IMR-90 (cell line): ENCODE measurements around the gene DLL4. TPM values are rescaled to one million over a fixed set of nuclear protein-coding genes. Genes with fewer than 3 reads are reported as not detected.
A peak's percentile ranks its signal among the peaks of the same experiment; 100 is the strongest.

Experiments used
- ATAC-seq: fragments of 200-7000 bp; cut with Tn5 transposase; 2 replicates; pipeline ENCODE4 v1.9.1; 2020; ENCODE audit warnings: low read depth, mild to moderate bottlenecking, moderate library complexity
- BruUV-seq: library from RNA; stranded (reverse); fragments of 400-500 nt; replicated peaks from 2 replicates; lab custom pipeline; 2021; lab: Mats Ljungman, UMichigan
- CTCF ChIA-PET: fragments of 300-600 bp; formaldehyde crosslinking; extraction: SDS; loops from one replicate; lab custom pipeline; 2021; ENCODE audit warnings: antibody characterized with exemption; lab: Yijun Ruan, JAX
- POLR2A ChIA-PET: fragments of 300-600 bp; sonication (Branson Sonifier 250); formaldehyde crosslinking; loops from one replicate; lab custom pipeline; 2022; ENCODE audit warnings: antibody characterized with exemption; ENCODE audit not compliant: unreplicated experiment; lab: Charles Lee
- DNase-seq: peaks from one replicate; pipeline ENCODE4 v3.0.0; 2013
- H2AFZ ChIP-seq: replicated peaks from 2 replicates; pipeline ENCODE3; 2013; ENCODE audit warnings: low read length, mild to moderate bottlenecking; ENCODE audit not compliant: poor library complexity
- H2AK5ac ChIP-seq: 2 replicates; pipeline ENCODE4 v1.6.1; 2013; ENCODE audit warnings: low read depth, low read length, inconsistent platforms
- H2AK9ac ChIP-seq: replicated peaks from 2 replicates; pipeline ENCODE3; 2013; ENCODE audit warnings: mild to moderate bottlenecking, low read depth, low read length, moderate library complexity; ENCODE audit not compliant: poor library complexity
- H2BK120ac ChIP-seq: 2 replicates; pipeline ENCODE4 v1.6.1; 2013; ENCODE audit warnings: low read depth, low read length, inconsistent platforms
- H2BK15ac ChIP-seq: 3 replicates; pipeline ENCODE4 v1.6.1; 2013; ENCODE audit warnings: low read depth, low read length, inconsistent platforms
- H2BK20ac ChIP-seq: 2 replicates; pipeline ENCODE4 v1.6.1; 2013; ENCODE audit warnings: low read depth, mild to moderate bottlenecking, inconsistent platforms, low read length, moderate library complexity
- H2BK5ac ChIP-seq: 2 replicates; pipeline ENCODE4 v1.6.1; 2013; ENCODE audit warnings: mild to moderate bottlenecking, low read depth, low read length, inconsistent platforms; ENCODE audit not compliant: poor library complexity, severe bottlenecking
- H3K14ac ChIP-seq: replicated peaks from 2 replicates; pipeline ENCODE4 v1.6.1; 2013; ENCODE audit warnings: low read depth, low read length, inconsistent platforms
- H3K18ac ChIP-seq: 2 replicates; pipeline ENCODE4 v1.6.1; 2013; ENCODE audit warnings: low read depth, low read length, control low read depth
- H3K23ac ChIP-seq: 2 replicates; pipeline ENCODE4 v1.6.1; 2013; ENCODE audit warnings: low read depth, low read length, inconsistent platforms
- H3K27ac ChIP-seq: 2 replicates; pipeline ENCODE4 v1.5.1; 2013; ENCODE audit warnings: mild to moderate bottlenecking, control low read depth, low read length; ENCODE audit not compliant: insufficient read depth
- H3K27me3 ChIP-seq: 2 replicates; pipeline ENCODE4 v1.6.1; 2013; ENCODE audit warnings: low read length; ENCODE audit not compliant: control insufficient read depth, insufficient read depth
- H3K36me3 ChIP-seq: 2 replicates; pipeline ENCODE4 v1.6.1; 2013; ENCODE audit warnings: low read length, mixed read lengths; ENCODE audit not compliant: control insufficient read depth, insufficient read depth
- H3K4ac ChIP-seq: 2 replicates; pipeline ENCODE4 v1.6.1; 2013; ENCODE audit warnings: low read depth, low read length, inconsistent platforms
- H3K4me1 ChIP-seq: 2 replicates; pipeline ENCODE4 v1.6.1; 2013; ENCODE audit warnings: low read length, mixed read lengths; ENCODE audit not compliant: control insufficient read depth, insufficient read depth
- H3K4me2 ChIP-seq: 2 replicates; pipeline ENCODE4 v1.6.1; 2013; ENCODE audit warnings: low read depth, mild to moderate bottlenecking, control low read depth, low read length, moderate library complexity
- H3K4me3 ChIP-seq: 2 replicates; pipeline ENCODE4 v1.5.1; 2013; ENCODE audit warnings: low read depth, mild to moderate bottlenecking, control low read depth, low read length, moderate library complexity; ENCODE audit not compliant: insufficient read depth
- H3K56ac ChIP-seq: 2 replicates; pipeline ENCODE4 v1.6.1; 2013; ENCODE audit warnings: low read length, inconsistent platforms; ENCODE audit not compliant: insufficient read depth; ENCODE audit errors: extremely low read depth
- H3K79me1 ChIP-seq, 2 experiments: 2 replicates each; pipeline ENCODE4 v1.6.1; 2013; ENCODE audit warnings: low read length in 2 of 2, inconsistent platforms in 1 of 2, low read depth in 1 of 2
- H3K9ac ChIP-seq: 2 replicates; pipeline ENCODE4 v1.6.1; 2013; ENCODE audit warnings: low read depth, low read length, control low read depth
- H3K9me1 ChIP-seq: 2 replicates; pipeline ENCODE4 v1.6.1; 2013; ENCODE audit warnings: low read length, inconsistent platforms; ENCODE audit not compliant: insufficient read depth
- H3K9me3 ChIP-seq: 2 replicates; pipeline ENCODE4 v1.6.1; 2013; ENCODE audit warnings: low read length; ENCODE audit not compliant: control insufficient read depth, insufficient read depth
- H4K20me1 ChIP-seq: 2 replicates; pipeline ENCODE4 v1.6.1; 2013; ENCODE audit warnings: low read length, inconsistent platforms; ENCODE audit not compliant: insufficient read depth
- H4K5ac ChIP-seq: 2 replicates; pipeline ENCODE4 v1.6.1; 2013; ENCODE audit warnings: mild to moderate bottlenecking, low read depth, low read length, control low read depth
- H4K8ac ChIP-seq, 2 experiments: 2 replicates each; pipeline ENCODE4 v1.6.1; 2013; ENCODE audit warnings: low read depth in 2 of 2, low read length in 2 of 2, control low read depth in 1 of 2, inconsistent platforms in 1 of 2
- H4K91ac ChIP-seq: 2 replicates; pipeline ENCODE4 v1.6.1; 2013; ENCODE audit warnings: low read depth, low read length, inconsistent platforms; ENCODE audit not compliant: insufficient read depth
- BHLHE40 ChIP-seq: fragments of 150-350 bp; IDR thresholded peaks from 2 replicates; pipeline ENCODE4 v1.6.1; 2016; ENCODE audit warnings: mild to moderate bottlenecking, low read depth, low read length
- CHD1 ChIP-seq: IDR thresholded peaks from 2 replicates; pipeline ENCODE4 v1.6.1; 2012; ENCODE audit warnings: low read depth, low read length, improper control_type of control experiment
- FOS ChIP-seq: fragments of 150-350 bp; IDR thresholded peaks from 2 replicates; pipeline ENCODE4 v1.6.1; 2016; ENCODE audit warnings: low read depth, low read length
- MAFK ChIP-seq: IDR thresholded peaks from 2 replicates; pipeline ENCODE4 v1.6.1; 2012; ENCODE audit warnings: low read depth, low read length, improper control_type of control experiment
- RAD21 ChIP-seq: IDR thresholded peaks from 2 replicates; pipeline ENCODE4 v1.6.1; 2012; ENCODE audit warnings: low read length, improper control_type of control experiment
- WGBS, 2 experiments: methylation state at CpG; one replicate each; pipeline versions ENCODE4 v1.1.5 to v1.1.7; 2013; ENCODE audit warnings: missing lambda C conversion rate in 2 of 2; ENCODE audit not compliant: insufficient read length in 1 of 2; ENCODE audit errors: extremely low coverage in 2 of 2; 5-methylcytosine and 5-hydroxymethylcytosine counted together
- dilution Hi-C: fragments of 300-500 bp; cut with HindIII; formaldehyde crosslinking; loops from one replicate; pipeline ENCODE4 v1.14.3; 2018; ENCODE audit warnings: low sequenced_read_pairs; ENCODE audit not compliant: unreplicated experiment
- in situ Hi-C: fragments of 300-500 bp; cut with MboI; formaldehyde crosslinking; loops from 3 replicates; pipeline ENCODE4 v1.14.3; 2019; ENCODE audit warnings: low sequenced_read_pairs, inconsistent platforms, mixed read lengths
- intact Hi-C: fragments of 100-400 bp; cut with micrococcal nuclease; formaldehyde crosslinking; loops from 2 replicates; pipeline ENCODE4 v1.10.0; 2022
- polyA plus RNA-seq, 3 experiments: library from polyadenylated mRNA; depleted of rRNA; stranded (reverse); fragments of >200 nt; gene quantifications; 2 replicates each; pipeline ENCODE4 v1.2.3, GENCODE V29; 2012; ENCODE audit warnings: low replicate concordance in 1 of 3
- total RNA-seq: library from RNA; depleted of rRNA; stranded (reverse); fragments of >200 nt; gene quantifications from 2 replicates; pipeline ENCODE4 v1.2.3, GENCODE V29; 2012

The DLL4 gene
- total and polyA plus RNA-seq, 2 of the 4 experiments (the other 2 are of a cell fraction), result 1.8 to 3.4 TPM

DNA sequence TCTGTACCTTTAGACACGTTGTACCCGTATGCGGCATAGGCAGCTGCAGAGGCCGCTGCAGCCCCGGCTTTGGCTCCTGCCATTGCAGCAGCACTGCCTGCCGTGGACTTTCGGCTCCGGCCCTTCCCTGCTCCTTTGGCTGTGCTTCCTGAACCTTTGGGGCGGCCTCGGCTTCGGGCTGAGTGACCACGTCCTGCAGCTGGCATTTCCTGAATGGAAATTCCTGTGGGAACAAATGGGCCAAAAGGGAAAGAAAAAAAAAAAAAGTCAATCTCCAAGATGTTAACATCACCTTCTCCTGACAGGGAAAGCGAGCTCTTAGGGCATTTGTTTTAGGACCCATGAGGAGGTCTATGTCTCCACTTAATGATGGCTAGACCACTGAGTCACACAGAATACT, 53.7 kb downstream of the DLL4 start (continued):
- TF ChIP-seq FOS, result peak; percentile 49

DNA sequence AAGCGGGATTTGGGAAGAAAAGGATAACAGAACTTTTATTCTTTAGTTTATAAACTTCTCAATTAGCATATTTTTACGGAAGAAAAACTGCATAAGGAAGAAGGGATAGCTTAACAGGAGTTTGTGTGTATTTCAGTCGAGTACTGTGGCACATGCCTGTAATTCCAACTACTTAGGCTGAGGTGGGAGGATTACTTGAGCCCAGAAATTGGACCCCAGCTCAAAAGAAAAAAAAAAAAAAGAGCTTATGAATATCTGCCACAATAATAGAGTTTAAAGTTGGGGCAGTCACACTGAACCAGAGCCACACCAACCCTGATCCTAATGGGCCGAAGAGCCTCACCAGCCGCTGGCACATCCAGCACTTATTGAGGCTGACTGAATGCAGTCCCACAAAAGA, 55.3 kb downstream of the DLL4 start:
- ATAC-seq (no peak), DNase-seq (no peak)
- TF ChIP-seq MAFK (no peak), BHLHE40 (no peak), CHD1 (no peak), RAD21 (no peak)
- POLR2A ChIA-PET, result no interaction called here
- dilution Hi-C loops (no loop called here), intact Hi-C loops (no loop called here), in situ Hi-C loops (no loop called here)
- Histone ChIP-seq H2AFZ (no peak overlapping the region), H3K23ac (peak overlapping the region; percentile 99), H3K36me3 (peaks cover 51% of the 10 kb centered on the region), H3K9ac (peak overlapping the region; percentile 43; the same call in 1 of the 2 replicates), H4K5ac (peak overlapping the region; percentile 74; the same call in 1 of the 2 replicates), H3K27ac (peak overlapping the region; percentile 96), H3K14ac (peak overlapping the region; percentile 99), H2BK15ac (peak overlapping the region; percentile 98), H4K8ac (peak overlapping the region; percentile 94 to 97), H3K18ac (peak overlapping the region; percentile 98), H4K20me1 (no peaks in the 10 kb centered on the region; the same call in 1 of the 2 replicates), H3K4me1 (peaks cover 29% of the 10 kb centered on the region), H3K4me2 (no peak overlapping the region), H3K56ac (peak overlapping the region; percentile 96), H3K9me1 (peaks cover 28% of the 10 kb centered on the region), H2BK20ac (peak overlapping the region; percentile 97), H3K79me1 (peaks cover 29 to 82% of the 10 kb centered on the region in 2 experiments), H3K9me3 (no peaks in the 10 kb centered on the region), H2BK5ac (peak overlapping the region; percentile 97), H3K4ac (peak overlapping the region; percentile 100), H4K91ac (peak overlapping the region; percentile 100), H2AK9ac (peak overlapping the region; percentile 53), H2AK5ac (peak overlapping the region; percentile 99), H3K27me3 (no peaks in the 10 kb centered on the region), H2BK120ac (peak overlapping the region; percentile 99), H3K4me3 (no peak overlapping the region)
- BruUV-seq, result no TSS peak
- CTCF ChIA-PET, result interaction anchor here (0.6 to 2.8 kb wide), 3 partner anchors 38 to 52 kb away, joined by 3 to 16 read pairs (median 3); no protein-coding TSS in a partner anchor
- no CpG with 5 or more reads among the region's 5 CpGs for WGBS, 2 experiments
